Upper lobe of left lung (tissue), 6 donors: ENCODE measurements around the gene ACAA1. TPM values are rescaled to one million over a fixed set of nuclear protein-coding genes. Genes with fewer than 3 reads are reported as not detected.
A peak's percentile ranks its signal among the peaks of the same experiment; 100 is the strongest.

Experiments used
- ATAC-seq, 2 donors: fragments of 200-7000 bp; cut with Tn5 transposase; one replicate each; pipeline ENCODE4 v1.9.1; 2022; ENCODE audit warnings: mild to moderate bottlenecking in 2 of 2, moderate library complexity in 2 of 2; ENCODE audit not compliant: low FRiP score in 2 of 2
- DNase-seq, 2 donors: peaks; one replicate each; pipeline ENCODE4 v3.0.0-alpha.2; 2019 to 2020
- H3K27ac ChIP-seq, 4 donors: fragments of 200-600 bp; sonication (generic); one replicate each; pipeline ENCODE4 v1.5.1; 2016 to 2019
- H3K27me3 ChIP-seq, 4 donors: fragments of 200-600 bp; sonication (generic); one replicate each; pipeline ENCODE4 v1.5.1; 2017 to 2019
- H3K36me3 ChIP-seq, 4 donors: fragments of 200-600 bp; sonication (generic); one replicate each; pipeline ENCODE4 v1.5.1; 2016 to 2019
- H3K4me1 ChIP-seq, 4 donors: fragments of 200-600 bp; sonication (generic); one replicate each; pipeline ENCODE4 v1.5.1; 2018 to 2019
- H3K4me3 ChIP-seq, 4 donors: fragments of 200-600 bp; sonication (generic); one replicate each; pipeline ENCODE4 v1.5.1; 2017 to 2019; ENCODE audit warnings: mild to moderate bottlenecking in 2 of 4, moderate library complexity in 1 of 4
- H3K9me3 ChIP-seq, 4 donors: fragments of 200-600 bp; sonication (generic); one replicate each; pipeline ENCODE4 v1.5.1; 2018 to 2019
- CTCF ChIP-seq, 6 experiments: fragments of 450-650 bp in 4 of 6; fragments of 200-600 bp in 2 of 6; sonication (generic) in 2 of 6; IDR thresholded peaks; one replicate each; pipeline ENCODE4 v1.5.1; 2016 to 2019; ENCODE audit warnings: antibody characterized with exemption in 6 of 6
- EP300 ChIP-seq, 4 donors: sonication (generic); formaldehyde crosslinking; IDR thresholded peaks; one replicate each; pipeline ENCODE4 v1.5.1; 2017; ENCODE audit warnings: antibody characterized with exemption in 4 of 4, control low read depth in 2 of 4
- POLR2A ChIP-seq, 4 donors: fragments of 450-650 bp; IDR thresholded peaks; one replicate each; pipeline ENCODE4 v1.5.1; 2016 to 2017; ENCODE audit warnings: antibody characterized with exemption in 4 of 4, mild to moderate bottlenecking in 2 of 4
- POLR2AphosphoS5 ChIP-seq, 2 donors: sonication (generic); formaldehyde crosslinking; IDR thresholded peaks; one replicate each; pipeline ENCODE4 v1.5.1; 2017; ENCODE audit warnings: antibody characterized with exemption in 2 of 2
- WGBS, 2 donors: methylation state at CpG; one replicate each; pipeline ENCODE4 v1.1.5; 2017 to 2018; 5-methylcytosine and 5-hydroxymethylcytosine counted together
- total RNA-seq, 6 donors: library from RNA; depleted of rRNA in 4 of 6; stranded (reverse); fragments of >200 nt in 4 of 6; gene quantifications; one replicate each; pipeline versions ENCODE4 v1.1.0 to v1.2.1, GENCODE V29; 2016 to 2021
- donor health status: DM: no; HTN: no; CAD: no; lungs with moderate emphysema.
- donor health status: DM: no; HTN: yes; CAD: no; lungs with severe emphysema.

The ACAA1 gene
- total RNA-seq: 100 to 1,000 TPM in 4 of 6 donors, 10 to 100 TPM in 2; 67.1 to 170 (median 116) TPM

- peaks cover 47 to 69% (median 57%) of the 10 kb centered on the region in 4 donors for H3K4me1 ChIP-seq
- ATAC-seq: peak; percentile 97 to 99
- TF ChIP-seq EP300 (IDR thresholded peaks at IDR 0.05) (peak in 1 of 4 donors; percentile 14), POLR2A (IDR thresholded peaks at IDR 0.05) (peak; percentile 61 to 94 (median 82)), CTCF (IDR thresholded peaks at IDR 0.05) (peak in 3 of 6 experiments; percentile 24 to 39 (median 35)), POLR2AphosphoS5 (IDR thresholded peaks at IDR 0.05) (peak; percentile 93 to 95)
Measured at GRCh38 chr3:38136777-38137614, at the start of gene ACAA1. ACAA1 (minus strand) TSS chr3:38137127; CDS start chr3:38137035, 92 bp downstream.

GRCh38 chr3:38177181-38177580 is 40.3 kb upstream of the ACAA1 start:
- H3K36me3 ChIP-seq: no peaks in the 10 kb centered on the region
- no peaks in the 10 kb centered on the region for H3K27me3 ChIP-seq
- H3K27ac ChIP-seq: no peak overlapping the region
- H3K9me3 ChIP-seq: no peaks in the 10 kb centered on the region
- ATAC-seq: no peak
- TF ChIP-seq CTCF (IDR thresholded peaks at IDR 0.05): no peak
- TF ChIP-seq EP300 (IDR thresholded peaks at IDR 0.05): no peak
- TF ChIP-seq POLR2A (IDR thresholded peaks at IDR 0.05): no peak
- no peak for TF ChIP-seq POLR2AphosphoS5 (IDR thresholded peaks at IDR 0.05)
- 45 to 48% methylated on average over 2 of the region's 2 CpGs for WGBS, 2 donors
- no peak for DNase-seq
- H3K4me1 ChIP-seq: peaks cover 0 to 8% (median 2%) of the 10 kb centered on the region in 4 donors
- no peak overlapping the region for H3K4me3 ChIP-seq

More at GRCh38 chr3:38136777-38137614, at the start of gene ACAA1:
- Histone ChIP-seq H3K9me3 (no peaks in the 10 kb centered on the region), H3K27ac (peak within 1 kb of the TSS; percentile 91 to 98 (median 96)), H3K36me3 (peaks cover 0 to 43% (median 31%) of the 10 kb centered on the region in 4 donors), H3K4me3 (peak within 1 kb of the TSS; percentile 63 to 97 (median 88)), H3K27me3 (no peaks in the 10 kb centered on the region)
- WGBS, 2 donors: 0% methylated on average over 5 to 39 of the region's 66 CpGs
- peak; percentile 97 to 100 for DNase-seq

- DNase-seq: no peak
- no peak for ATAC-seq
- Histone ChIP-seq H3K27me3 (no peaks in the 10 kb centered on the region), H3K27ac (no peak overlapping the region), H3K36me3 (no peaks in the 10 kb centered on the region), H3K9me3 (no peaks in the 10 kb centered on the region), H3K4me3 (no peak overlapping the region), H3K4me1 (peaks cover 0 to 8% (median 3%) of the 10 kb centered on the region in 4 donors)
- TF ChIP-seq POLR2A (IDR thresholded peaks at IDR 0.05): no peak
- no peak for TF ChIP-seq POLR2AphosphoS5 (IDR thresholded peaks at IDR 0.05)
- no peak for TF ChIP-seq CTCF (IDR thresholded peaks at IDR 0.05)
- TF ChIP-seq EP300 (IDR thresholded peaks at IDR 0.05): no peak
- WGBS, 2 donors: 88 to 93% methylated on average over 5 of the region's 5 CpGs
Measured at GRCh38 chr3:38173834-38174418, 37.0 kb upstream of the ACAA1 start.

- Histone ChIP-seq H3K27me3 (no peaks in the 10 kb centered on the region), H3K4me1 (peaks cover 6 to 23% (median 15%) of the 10 kb centered on the region in 4 donors), H3K9me3 (no peaks in the 10 kb centered on the region), H3K4me3 (no peak overlapping the region), H3K36me3 (no peaks in the 10 kb centered on the region), H3K27ac (no peak overlapping the region)
- no peak for DNase-seq
- WGBS, 2 donors: 85 to 90% methylated on average over 2 of the region's 2 CpGs
- no peak for ATAC-seq
- TF ChIP-seq POLR2A (IDR thresholded peaks at IDR 0.05): no peak
Measured at GRCh38 chr3:38171622-38172021, 34.7 kb upstream of the ACAA1 start.

GRCh38 chr3:38170722-38171121 is 33.8 kb upstream of the ACAA1 start:
- TF ChIP-seq POLR2A (IDR thresholded peaks at IDR 0.05) (no peak), POLR2AphosphoS5 (IDR thresholded peaks at IDR 0.05) (no peak), CTCF (IDR thresholded peaks at IDR 0.05) (no peak), EP300 (IDR thresholded peaks at IDR 0.05) (no peak)
- 89 to 91% methylated on average over 4 of the region's 4 CpGs for WGBS, 2 donors
- no peaks in the 10 kb centered on the region for H3K36me3 ChIP-seq

More at GRCh38 chr3:38170722-38171121, 33.8 kb upstream of the ACAA1 start:
- Histone ChIP-seq H3K4me1 (peaks cover 14 to 30% (median 20%) of the 10 kb centered on the region in 4 donors), H3K9me3 (no peaks in the 10 kb centered on the region), H3K4me3 (no peak overlapping the region), H3K27ac (no peak overlapping the region), H3K27me3 (no peaks in the 10 kb centered on the region)
- DNase-seq (no peak), ATAC-seq (no peak)
